ENCODE measurements around the gene C2CD3. TPM values are rescaled to one million over a fixed set of nuclear protein-coding genes. Genes with fewer than 3 reads are reported as not detected.

C2CD3 gene
- total RNA-seq, 1 donor from 2014 or later: 23.9 TPM

DNA sequence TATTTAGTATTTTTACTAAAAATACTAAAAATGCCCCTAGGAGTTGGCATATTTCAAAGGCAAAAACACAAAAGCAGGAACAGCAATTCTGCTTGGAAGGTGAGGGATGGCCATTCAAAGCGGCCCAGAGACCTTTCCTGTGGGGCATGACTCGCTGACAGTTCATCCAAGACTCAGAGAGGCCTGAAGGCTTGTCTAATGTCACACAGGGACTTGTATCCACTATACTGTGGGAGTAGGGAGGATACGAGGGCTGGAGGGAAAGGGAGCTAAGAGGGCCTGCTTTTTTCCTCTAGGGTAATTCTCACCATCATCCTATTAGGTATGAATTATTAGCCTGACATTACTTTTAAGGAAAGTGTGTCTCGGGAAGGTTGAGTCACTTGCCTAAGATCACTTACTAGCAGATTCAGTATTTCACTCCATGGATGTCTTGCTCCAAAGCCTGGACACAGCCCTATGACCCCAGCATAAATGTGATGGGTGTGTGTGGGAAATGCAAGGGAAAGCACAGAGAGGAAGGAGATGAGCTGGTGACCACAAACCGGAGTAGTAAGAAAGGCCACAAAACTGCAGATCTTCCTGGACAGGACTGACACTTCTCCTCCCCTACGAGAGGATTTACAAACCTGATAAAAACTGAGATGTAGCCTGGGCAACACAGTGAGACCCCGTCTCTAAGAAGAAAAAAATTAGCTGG lies 145.2 kb downstream of the C2CD3 start:
- TF ChIP-seq, protein P1, sequence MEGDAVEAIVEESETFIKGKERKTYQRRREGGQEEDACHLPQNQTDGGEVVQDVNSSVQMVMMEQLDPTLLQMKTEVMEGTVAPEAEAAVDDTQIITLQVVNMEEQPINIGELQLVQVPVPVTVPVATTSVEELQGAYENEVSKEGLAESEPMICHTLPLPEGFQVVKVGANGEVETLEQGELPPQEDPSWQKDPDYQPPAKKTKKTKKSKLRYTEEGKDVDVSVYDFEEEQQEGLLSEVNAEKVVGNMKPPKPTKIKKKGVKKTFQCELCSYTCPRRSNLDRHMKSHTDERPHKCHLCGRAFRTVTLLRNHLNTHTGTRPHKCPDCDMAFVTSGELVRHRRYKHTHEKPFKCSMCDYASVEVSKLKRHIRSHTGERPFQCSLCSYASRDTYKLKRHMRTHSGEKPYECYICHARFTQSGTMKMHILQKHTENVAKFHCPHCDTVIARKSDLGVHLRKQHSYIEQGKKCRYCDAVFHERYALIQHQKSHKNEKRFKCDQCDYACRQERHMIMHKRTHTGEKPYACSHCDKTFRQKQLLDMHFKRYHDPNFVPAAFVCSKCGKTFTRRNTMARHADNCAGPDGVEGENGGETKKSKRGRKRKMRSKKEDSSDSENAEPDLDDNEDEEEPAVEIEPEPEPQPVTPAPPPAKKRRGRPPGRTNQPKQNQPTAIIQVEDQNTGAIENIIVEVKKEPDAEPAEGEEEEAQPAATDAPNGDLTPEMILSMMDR (IDR thresholded peaks at IDR 0.05; ENCODE audit: unreplicated experiment): no peak
- no peaks in the 10 kb centered on the region for H3K36me3 Mint-ChIP-seq (ENCODE audit: low read depth, unreplicated experiment)
- no peaks in the 10 kb centered on the region for H3K27me3 Mint-ChIP-seq (ENCODE audit: unreplicated experiment)
- DNase-seq (ENCODE audit: low spot score): no peak
- H3K4me1 Mint-ChIP-seq (ENCODE audit: unreplicated experiment): peaks cover 11% of the 10 kb centered on the region
- H3K9me3 Mint-ChIP-seq (ENCODE audit: unreplicated experiment): no peaks in the 10 kb centered on the region
- no peak overlapping the region for H3K4me3 Mint-ChIP-seq (ENCODE audit: unreplicated experiment)
- no peak overlapping the region for H3K27ac Mint-ChIP-seq (ENCODE audit: unreplicated experiment)

DNA sequence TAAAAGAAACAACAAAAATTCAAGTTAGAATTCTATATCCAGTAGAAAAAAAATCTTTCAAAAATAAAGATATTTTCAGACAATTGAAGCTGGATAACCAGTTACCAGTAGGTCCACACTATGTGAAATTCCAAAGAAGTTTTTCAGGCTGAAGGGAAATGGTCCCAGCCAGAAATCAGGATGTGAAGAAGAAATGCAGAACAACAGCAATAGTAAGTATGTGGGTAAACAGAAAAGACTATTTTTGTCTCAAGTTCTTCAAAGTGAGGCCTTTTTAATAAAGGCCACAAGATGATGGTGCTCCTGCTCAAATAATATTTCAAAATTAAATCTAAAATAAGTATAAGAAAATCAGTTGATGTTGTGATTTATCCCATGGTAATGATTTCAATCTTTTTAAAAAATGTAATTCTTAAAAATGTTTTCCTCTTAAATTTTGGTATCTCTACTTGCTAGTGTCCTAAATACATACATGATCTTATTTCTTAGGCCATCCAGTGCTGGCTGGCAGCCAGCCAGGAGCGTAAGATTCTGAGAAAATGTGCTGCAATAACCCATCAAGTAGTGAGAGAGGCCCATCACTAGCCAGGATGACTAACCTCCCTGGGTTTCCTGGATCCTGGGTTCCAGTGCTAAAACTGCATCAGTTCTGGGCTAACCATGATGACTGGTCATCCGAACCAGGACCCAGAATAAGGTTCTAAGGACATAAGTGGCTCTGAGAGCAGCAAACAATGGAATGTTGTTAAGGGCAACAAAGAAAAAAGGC lies 146.4 kb downstream of the C2CD3 start:
- Mint-ChIP-seq H3K4me1 (ENCODE audit: unreplicated experiment) (peaks cover 11% of the 10 kb centered on the region), H3K36me3 (ENCODE audit: low read depth, unreplicated experiment) (no peaks in the 10 kb centered on the region), H3K27ac (ENCODE audit: unreplicated experiment) (no peak overlapping the region), H3K9me3 (ENCODE audit: unreplicated experiment) (no peaks in the 10 kb centered on the region), H3K4me3 (ENCODE audit: unreplicated experiment) (no peak overlapping the region), H3K27me3 (ENCODE audit: unreplicated experiment) (no peaks in the 10 kb centered on the region)
- TF ChIP-seq, protein P1 (IDR thresholded peaks at IDR 0.05; ENCODE audit: unreplicated experiment): no peak
- no peak for DNase-seq (ENCODE audit: low spot score)

DNA sequence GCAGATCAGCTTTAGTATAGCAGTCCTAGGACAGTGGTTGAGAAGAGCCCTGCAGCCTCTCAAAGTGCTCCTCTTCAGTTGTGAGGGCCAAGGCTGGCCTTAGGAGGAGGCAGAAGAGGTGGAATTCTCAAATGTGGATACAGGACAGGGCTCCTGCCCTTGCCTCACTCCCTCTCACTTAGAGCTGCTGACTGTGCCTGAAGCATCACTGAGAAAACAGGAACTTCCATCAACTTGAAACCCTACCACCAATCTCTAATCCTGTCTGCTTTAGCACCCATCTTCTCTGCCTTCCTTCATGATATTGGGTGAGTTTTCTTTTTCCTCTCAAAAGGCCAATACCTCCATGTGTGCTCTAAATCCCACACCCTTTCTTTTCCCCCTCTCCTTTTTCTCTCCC lies 147.5 kb downstream of the C2CD3 start:
- DNase-seq (ENCODE audit: low spot score): no peak
- H3K36me3 Mint-ChIP-seq (ENCODE audit: low read depth, unreplicated experiment): no peaks in the 10 kb centered on the region
- H3K4me3 Mint-ChIP-seq (ENCODE audit: unreplicated experiment): no peak overlapping the region
- peaks cover 11% of the 10 kb centered on the region for H3K4me1 Mint-ChIP-seq (ENCODE audit: unreplicated experiment)
- H3K27ac Mint-ChIP-seq (ENCODE audit: unreplicated experiment): no peak overlapping the region
- H3K27me3 Mint-ChIP-seq (ENCODE audit: unreplicated experiment): no peaks in the 10 kb centered on the region
- TF ChIP-seq, protein P1 (IDR thresholded peaks at IDR 0.05; ENCODE audit: unreplicated experiment): no peak
- H3K9me3 Mint-ChIP-seq (ENCODE audit: unreplicated experiment): no peaks in the 10 kb centered on the region

- Mint-ChIP-seq H3K36me3 (ENCODE audit: low read depth, unreplicated experiment) (no peaks in the 10 kb centered on the region), H3K4me1 (ENCODE audit: unreplicated experiment) (peaks cover 11% of the 10 kb centered on the region), H3K4me3 (ENCODE audit: unreplicated experiment) (no peak overlapping the region), H3K27ac (ENCODE audit: unreplicated experiment) (no peak overlapping the region), H3K27me3 (ENCODE audit: unreplicated experiment) (no peaks in the 10 kb centered on the region), H3K9me3 (ENCODE audit: unreplicated experiment) (no peaks in the 10 kb centered on the region)
- no peak for DNase-seq (ENCODE audit: low spot score)
- TF ChIP-seq, protein P1 (IDR thresholded peaks at IDR 0.05; ENCODE audit: unreplicated experiment): no peak
Observed at GRCh38 chr11:74022546-74022945, 148.3 kb downstream of the C2CD3 start.

DNA sequence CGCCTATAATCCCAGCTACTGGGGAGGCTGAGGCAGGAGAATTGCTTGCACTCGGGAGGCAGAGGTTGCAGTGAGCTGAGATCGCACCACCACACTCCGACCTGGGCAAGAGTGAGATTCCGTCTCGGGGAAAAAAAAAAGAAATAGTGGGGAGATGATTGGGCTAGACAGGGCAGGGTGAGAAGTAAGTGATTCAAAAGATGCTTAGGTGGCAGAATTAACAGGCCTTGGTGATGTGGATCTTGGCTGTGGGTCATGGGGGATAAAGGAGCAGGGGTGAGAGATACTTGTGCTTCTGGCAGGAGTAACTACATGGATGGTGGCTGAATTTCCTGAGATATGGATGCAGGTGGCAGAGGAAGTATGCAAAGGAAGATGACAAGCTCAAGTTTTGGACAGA lies 148.8 kb downstream of the C2CD3 start:
- no peaks in the 10 kb centered on the region for H3K27me3 Mint-ChIP-seq (ENCODE audit: unreplicated experiment)
- H3K4me1 Mint-ChIP-seq (ENCODE audit: unreplicated experiment): peaks cover 11% of the 10 kb centered on the region
- H3K27ac Mint-ChIP-seq (ENCODE audit: unreplicated experiment): no peak overlapping the region
- no peak for DNase-seq (ENCODE audit: low spot score)
- peaks cover 5% of the 10 kb centered on the region for H3K36me3 Mint-ChIP-seq (ENCODE audit: low read depth, unreplicated experiment)
- TF ChIP-seq, protein P1 (IDR thresholded peaks at IDR 0.05; ENCODE audit: unreplicated experiment): no peak
- no peak overlapping the region for H3K4me3 Mint-ChIP-seq (ENCODE audit: unreplicated experiment)
- H3K9me3 Mint-ChIP-seq (ENCODE audit: unreplicated experiment): no peaks in the 10 kb centered on the region

Measured in endothelial cell (in vitro differentiated cells).